MM.1S (cell line): ENCODE results near the gene MUC5AC.

ENCODE experiments used
- DNase-seq: peaks from one replicate; pipeline ENCODE4 v3.0.0-alpha.2; 2015
- H2AFZ ChIP-seq: fragments of 300-600 bp; sonication (generic); 2 replicates; pipeline ENCODE4 v1.6.0; 2016; ENCODE audit warnings: antibody characterized with exemption, low read length
- H3F3A ChIP-seq: fragments of 300-600 bp; sonication (generic); 2 replicates; pipeline ENCODE4 v1.6.1; 2016; ENCODE audit warnings: mild to moderate bottlenecking, antibody characterized with exemption, low read length, moderate library complexity, mixed read lengths; ENCODE audit not compliant: insufficient read depth
- H3K27ac ChIP-seq: fragments of 300-600 bp; sonication (generic); 2 replicates; pipeline ENCODE4 v1.5.1; 2016; ENCODE audit warnings: mild to moderate bottlenecking, low read length
- H3K27me3 ChIP-seq: fragments of 300-600 bp; sonication (generic); replicated peaks from 2 replicates; pipeline ENCODE4 v1.6.0; 2016; ENCODE audit warnings: low read length; ENCODE audit not compliant: insufficient read depth
- H3K36me3 ChIP-seq: fragments of 300-600 bp; sonication (generic); replicated peaks from 2 replicates; pipeline ENCODE4 v1.6.1; 2016; ENCODE audit warnings: mild to moderate bottlenecking, low read length, mixed read lengths; ENCODE audit not compliant: insufficient read depth
- H3K4me1 ChIP-seq: fragments of 300-600 bp; sonication (generic); 2 replicates; pipeline ENCODE4 v1.6.1; 2016; ENCODE audit warnings: low read length, mixed read lengths
- H3K4me2 ChIP-seq: fragments of 300-600 bp; sonication (generic); 2 replicates; pipeline ENCODE4 v1.6.0; 2016; ENCODE audit warnings: low read depth, low read length
- H3K4me3 ChIP-seq: fragments of 300-600 bp; sonication (generic); 2 replicates; pipeline ENCODE4 v1.5.1; 2016; ENCODE audit warnings: low read length, mixed read lengths
- H3K79me2 ChIP-seq: fragments of 300-600 bp; sonication (generic); 2 replicates; pipeline ENCODE4 v1.6.1; 2016; ENCODE audit warnings: mixed run types, low read length, mixed read lengths
- H3K9ac ChIP-seq: fragments of 300-600 bp; sonication (generic); 2 replicates; pipeline ENCODE4 v1.6.1; 2016; ENCODE audit warnings: low read length, mixed read lengths
- H3K9me2 ChIP-seq: fragments of 300-600 bp; sonication (generic); replicated peaks from 2 replicates; pipeline ENCODE4 v1.6.1; 2016; ENCODE audit warnings: mild to moderate bottlenecking, low read length, mixed read lengths; ENCODE audit not compliant: insufficient read depth
- H3K9me3 ChIP-seq: fragments of 300-600 bp; sonication (generic); replicated peaks from 2 replicates; pipeline ENCODE4 v1.6.1; 2016; ENCODE audit warnings: mild to moderate bottlenecking, low read length, mixed read lengths; ENCODE audit not compliant: insufficient read depth
- H4K20me1 ChIP-seq: fragments of 300-600 bp; sonication (generic); 2 replicates; pipeline ENCODE4 v1.6.1; 2016; ENCODE audit warnings: mild to moderate bottlenecking, low read length, moderate library complexity, mixed read lengths; ENCODE audit not compliant: insufficient read depth
- EZH2 ChIP-seq: fragments of 300-600 bp; sonication (generic); optimal IDR thresholded peaks from 2 replicates; pipeline ENCODE3; 2017; ENCODE audit warnings: low read depth, mild to moderate bottlenecking, antibody characterized with exemption, low read length, mixed read lengths
- EZH2phosphoT487 ChIP-seq: fragments of 300-600 bp; sonication (generic); IDR thresholded peaks from 2 replicates; pipeline ENCODE4 v1.6.1; 2018; ENCODE audit warnings: antibody characterized with exemption, low read length
- TF ChIP-seq, protein P1 (sequence below): fragments of 300-600 bp; sonication (generic); IDR thresholded peaks from 2 replicates; pipeline ENCODE4 v1.5.1; 2016; ENCODE audit warnings: antibody characterized with exemption, low read length, mixed read lengths

MUC5AC gene

GRCh38 chr11:1130276-1131032 is 27.3 kb upstream of the MUC5AC start:
- Histone ChIP-seq H2AFZ (no peak overlapping the region), H3K4me3 (no peak overlapping the region), H3K4me1 (no peaks in the 10 kb centered on the region), H3K27me3 (peaks cover 89% of the 10 kb centered on the region), H3K4me2 (no peak overlapping the region), H3F3A (no peaks in the 10 kb centered on the region), H3K9ac (no peak overlapping the region), H4K20me1 (no peaks in the 10 kb centered on the region), H3K27ac (no peak overlapping the region), H3K36me3 (no peaks in the 10 kb centered on the region), H3K9me2 (no peaks in the 10 kb centered on the region), H3K79me2 (no peaks in the 10 kb centered on the region), H3K9me3 (no peaks in the 10 kb centered on the region)
- DNase-seq = no peak
- TF ChIP-seq EZH2phosphoT487 = no peak
- no peak for TF ChIP-seq EZH2
- TF ChIP-seq, protein P1, sequence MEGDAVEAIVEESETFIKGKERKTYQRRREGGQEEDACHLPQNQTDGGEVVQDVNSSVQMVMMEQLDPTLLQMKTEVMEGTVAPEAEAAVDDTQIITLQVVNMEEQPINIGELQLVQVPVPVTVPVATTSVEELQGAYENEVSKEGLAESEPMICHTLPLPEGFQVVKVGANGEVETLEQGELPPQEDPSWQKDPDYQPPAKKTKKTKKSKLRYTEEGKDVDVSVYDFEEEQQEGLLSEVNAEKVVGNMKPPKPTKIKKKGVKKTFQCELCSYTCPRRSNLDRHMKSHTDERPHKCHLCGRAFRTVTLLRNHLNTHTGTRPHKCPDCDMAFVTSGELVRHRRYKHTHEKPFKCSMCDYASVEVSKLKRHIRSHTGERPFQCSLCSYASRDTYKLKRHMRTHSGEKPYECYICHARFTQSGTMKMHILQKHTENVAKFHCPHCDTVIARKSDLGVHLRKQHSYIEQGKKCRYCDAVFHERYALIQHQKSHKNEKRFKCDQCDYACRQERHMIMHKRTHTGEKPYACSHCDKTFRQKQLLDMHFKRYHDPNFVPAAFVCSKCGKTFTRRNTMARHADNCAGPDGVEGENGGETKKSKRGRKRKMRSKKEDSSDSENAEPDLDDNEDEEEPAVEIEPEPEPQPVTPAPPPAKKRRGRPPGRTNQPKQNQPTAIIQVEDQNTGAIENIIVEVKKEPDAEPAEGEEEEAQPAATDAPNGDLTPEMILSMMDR = no peak

DNA sequence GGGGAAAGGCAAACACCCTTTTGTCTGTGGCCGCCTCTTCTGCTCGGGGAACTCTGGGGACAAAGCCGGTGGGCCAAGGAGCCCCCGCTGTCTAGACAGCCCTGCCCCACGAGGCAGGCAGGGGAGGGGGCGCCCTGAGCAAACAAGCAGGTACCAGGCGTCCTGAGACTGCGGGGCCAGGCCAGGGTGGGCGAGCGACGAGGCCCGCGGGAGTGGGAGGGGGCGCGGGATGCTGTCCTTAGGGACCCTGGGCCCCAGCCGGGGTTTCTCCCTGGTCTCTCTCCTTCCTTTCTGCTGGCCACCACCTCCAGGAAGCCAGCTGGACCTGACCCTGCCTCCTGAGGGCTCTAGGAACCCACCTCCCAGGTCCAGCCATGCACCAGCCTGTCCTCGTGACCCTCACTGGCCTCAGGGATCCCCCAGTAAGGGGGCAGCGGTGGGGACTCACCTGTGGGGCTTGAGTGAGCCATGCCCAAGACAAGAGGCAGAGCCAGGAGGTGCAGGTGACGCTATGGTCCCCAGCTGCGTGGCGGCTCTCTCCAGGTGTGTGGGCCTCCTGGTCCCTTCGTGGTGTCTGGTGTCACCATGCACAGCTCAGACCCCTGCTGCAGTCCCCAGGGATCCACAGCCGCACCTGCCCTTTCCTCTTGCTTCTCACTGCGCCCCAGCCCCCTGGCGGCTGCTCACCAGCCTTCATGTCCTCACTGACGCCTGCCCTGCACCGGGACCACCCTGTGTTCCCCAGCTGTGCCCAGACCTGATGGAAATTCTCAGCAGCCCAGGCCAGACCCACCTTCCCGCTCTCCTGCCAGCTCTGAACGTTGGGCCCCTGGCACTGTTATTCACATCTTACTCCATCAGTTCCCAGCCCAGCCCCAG is 26.5 kb upstream of the MUC5AC start:
- Histone ChIP-seq H3F3A (no peaks in the 10 kb centered on the region), H3K4me3 (no peak overlapping the region), H3K4me2 (no peak overlapping the region), H2AFZ (no peak overlapping the region), H3K27ac (no peak overlapping the region), H3K9me3 (no peaks in the 10 kb centered on the region), H3K27me3 (peaks cover 86% of the 10 kb centered on the region), H4K20me1 (no peaks in the 10 kb centered on the region), H3K9ac (no peak overlapping the region), H3K79me2 (no peaks in the 10 kb centered on the region), H3K9me2 (no peaks in the 10 kb centered on the region), H3K4me1 (no peaks in the 10 kb centered on the region), H3K36me3 (no peaks in the 10 kb centered on the region)
- TF ChIP-seq, protein P1 = no peak
- TF ChIP-seq EZH2 (no peak), EZH2phosphoT487 (no peak)
- no peak for DNase-seq

DNA sequence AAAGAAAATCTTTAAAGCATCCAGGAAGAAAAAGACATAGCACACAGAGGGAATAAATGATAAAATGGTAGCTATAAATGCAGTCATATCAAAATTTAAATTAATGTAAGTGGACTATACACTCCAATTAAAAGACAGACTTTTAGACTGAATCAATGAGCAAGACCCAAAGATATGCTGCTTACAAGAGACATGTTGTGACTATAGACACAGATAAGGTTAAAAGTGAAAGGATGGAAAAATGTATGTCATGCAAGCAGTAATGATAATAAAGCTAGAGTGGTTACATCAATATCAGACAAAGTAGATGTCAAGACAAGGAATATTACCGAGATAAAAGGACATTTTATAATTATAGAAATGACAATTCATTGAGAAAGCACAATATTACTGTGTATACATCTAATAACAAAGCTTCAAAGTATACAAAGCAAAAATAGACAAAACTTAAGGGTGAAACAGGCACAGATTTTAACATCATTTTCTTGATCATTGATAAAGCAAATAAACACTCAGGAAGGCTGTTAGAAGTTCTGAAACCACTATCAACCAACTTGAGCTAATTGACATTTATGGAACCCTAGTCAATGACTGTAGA is 22.8 kb upstream of the MUC5AC start:
- Histone ChIP-seq H3K4me1 (no peaks in the 10 kb centered on the region), H3F3A (no peaks in the 10 kb centered on the region), H3K36me3 (no peaks in the 10 kb centered on the region), H3K9me2 (no peaks in the 10 kb centered on the region), H3K9me3 (no peaks in the 10 kb centered on the region), H2AFZ (no peak overlapping the region), H3K4me3 (no peak overlapping the region), H4K20me1 (no peaks in the 10 kb centered on the region), H3K27ac (no peak overlapping the region), H3K9ac (no peak overlapping the region), H3K4me2 (no peak overlapping the region), H3K27me3 (peaks cover 84% of the 10 kb centered on the region), H3K79me2 (no peaks in the 10 kb centered on the region)
- no peak for TF ChIP-seq EZH2
- TF ChIP-seq, protein P1 = no peak
- no peak for TF ChIP-seq EZH2phosphoT487
- DNase-seq = no peak
